SU-DHL-6 (cell line): Measurements from ENCODE around the gene CACNG3.

Experiments used
- CTCF ChIP-seq: fragments of 200-600 bp; sonication (generic); IDR thresholded peaks from one replicate; pipeline ENCODE4 v1.5.1; 2017; ENCODE audit warnings: antibody characterized with exemption, mild to moderate bottlenecking, low read length, moderate library complexity; ENCODE audit not compliant: insufficient read depth, poor library complexity, severe bottlenecking
- EZH2phosphoT487 ChIP-seq: fragments of 200-600 bp; sonication (generic), shearing (Covaris generic); conservative IDR thresholded peaks from 2 replicates; pipeline ENCODE4 v1.6.1; 2018; ENCODE audit warnings: mild to moderate bottlenecking, antibody characterized with exemption, low read length, moderate library complexity, mixed read lengths

- TF ChIP-seq CTCF (no peak), EZH2phosphoT487 (no peak)
Measured at GRCh38 chr16:24382762-24383407, 126.8 kb downstream of the CACNG3 start.
